NCI-H1694 treated with DMSO at 0.1 percent for 48 hours (cell line): Measurements from ENCODE around the gene STXBP5.
A peak's percentile ranks its signal among the peaks of the same experiment; 100 is the strongest.
"Not testable (repeated sequence)": the region's sequence is repeated elsewhere in the genome, so short reads cannot be mapped to it uniquely, and the experiment has no call there.

ENCODE experiments used
- DNase-seq: peaks from one replicate; lab custom pipeline; 2025; lab: John Stamatoyannopoulos, UW

Gene STXBP5

DNA sequence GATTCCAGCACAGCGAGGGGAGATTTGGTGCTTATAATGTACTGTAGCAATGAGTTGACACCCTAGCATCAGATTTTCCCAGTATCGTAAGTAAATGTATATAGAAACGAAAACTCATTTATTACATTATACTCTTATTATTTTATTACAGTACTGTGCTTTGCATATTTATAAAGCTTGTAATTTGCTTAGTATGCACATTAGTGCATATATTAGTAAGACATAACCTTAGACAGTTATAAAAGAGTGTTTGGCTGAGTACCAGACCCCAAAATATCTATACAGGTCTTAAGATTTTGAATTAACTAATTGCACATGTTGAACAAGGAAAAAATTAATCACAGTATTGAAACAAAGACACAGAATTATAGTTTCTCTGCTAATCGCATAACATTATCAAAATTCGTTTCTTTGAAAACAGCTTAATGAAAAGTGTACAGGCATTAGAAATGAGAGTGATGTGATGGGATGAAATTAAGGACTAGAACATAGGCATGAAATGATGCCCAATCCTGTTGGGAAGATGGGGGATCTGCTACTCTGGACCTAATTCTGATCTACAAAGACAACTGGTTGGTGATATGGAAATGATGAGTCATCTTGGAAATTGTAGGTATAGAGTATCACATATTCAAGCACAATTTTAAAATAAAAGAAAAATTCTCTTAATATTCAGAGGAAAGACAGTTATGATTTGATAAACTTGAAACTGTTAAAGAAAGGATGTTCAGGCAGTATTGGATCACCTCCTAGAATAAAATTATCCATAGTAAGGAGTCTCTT lies 42.8 kb downstream of the STXBP5 start:
- no peak for DNase-seq

DNA sequence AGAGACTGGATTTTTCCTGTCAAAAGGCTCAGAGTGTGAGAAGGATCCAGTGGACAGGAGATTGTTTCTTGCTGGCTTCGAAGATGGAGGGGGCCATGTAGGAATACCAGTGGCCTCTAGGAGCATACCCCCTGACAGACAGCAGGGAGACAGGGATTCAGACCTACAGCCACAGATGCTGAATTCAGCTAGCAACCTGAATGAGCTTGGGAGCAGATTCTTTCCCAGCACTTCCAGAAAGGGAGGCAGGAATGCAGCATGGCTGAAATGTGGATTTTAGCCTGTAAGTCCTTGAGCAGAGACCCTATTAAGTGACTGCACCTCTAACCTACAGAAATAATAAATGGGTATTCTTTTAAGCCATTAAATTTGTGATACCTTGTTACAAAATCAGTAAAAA lies 44.6 kb downstream of the STXBP5 start:
- DNase-seq = no peak

DNA sequence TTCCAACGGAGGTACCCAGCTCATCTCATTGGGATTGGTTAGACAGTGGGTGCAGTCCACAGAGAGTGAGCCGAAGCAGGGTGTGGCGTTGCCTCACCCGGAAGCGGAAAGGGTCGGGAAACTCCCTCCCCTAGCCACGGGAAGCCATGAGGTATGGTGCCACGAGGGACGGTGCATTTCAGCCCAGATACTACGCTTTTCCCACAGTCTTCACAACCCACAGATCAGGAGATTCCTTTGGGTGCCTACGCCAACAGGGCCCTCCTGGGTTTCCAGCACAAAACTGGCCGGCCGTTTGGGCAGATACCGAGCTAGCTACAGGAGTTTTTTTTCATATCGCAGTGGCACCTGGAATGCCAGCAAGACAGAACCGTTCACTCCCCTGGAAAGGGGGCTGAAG lies 46.9 kb downstream of the STXBP5 start:
- DNase-seq = no peak

DNA sequence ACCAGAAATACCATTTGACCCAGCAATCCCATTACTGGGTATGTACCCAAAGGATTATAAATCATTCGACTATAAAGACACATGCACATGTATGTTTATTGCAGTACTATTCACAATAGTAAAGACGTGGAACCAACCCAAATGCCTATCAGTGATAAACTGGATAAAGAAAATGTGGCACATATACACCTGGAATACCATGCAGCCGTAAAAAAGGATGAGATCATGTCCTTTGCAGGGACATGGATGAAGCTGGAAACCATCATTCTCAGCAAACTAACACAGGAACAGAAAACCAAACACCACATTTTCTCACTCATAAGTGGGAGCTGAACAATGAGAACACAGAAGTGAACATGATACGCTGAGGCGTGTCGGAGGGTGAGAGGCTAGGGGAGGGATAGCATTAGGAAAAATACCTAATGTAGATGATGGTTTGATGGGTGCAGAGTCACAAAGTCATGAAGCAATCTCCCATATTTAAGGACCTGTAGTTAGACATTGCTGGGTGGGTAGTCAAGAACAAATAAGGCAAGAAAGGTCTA lies 50.8 kb downstream of the STXBP5 start:
- not testable (repeated sequence) for DNase-seq

DNA sequence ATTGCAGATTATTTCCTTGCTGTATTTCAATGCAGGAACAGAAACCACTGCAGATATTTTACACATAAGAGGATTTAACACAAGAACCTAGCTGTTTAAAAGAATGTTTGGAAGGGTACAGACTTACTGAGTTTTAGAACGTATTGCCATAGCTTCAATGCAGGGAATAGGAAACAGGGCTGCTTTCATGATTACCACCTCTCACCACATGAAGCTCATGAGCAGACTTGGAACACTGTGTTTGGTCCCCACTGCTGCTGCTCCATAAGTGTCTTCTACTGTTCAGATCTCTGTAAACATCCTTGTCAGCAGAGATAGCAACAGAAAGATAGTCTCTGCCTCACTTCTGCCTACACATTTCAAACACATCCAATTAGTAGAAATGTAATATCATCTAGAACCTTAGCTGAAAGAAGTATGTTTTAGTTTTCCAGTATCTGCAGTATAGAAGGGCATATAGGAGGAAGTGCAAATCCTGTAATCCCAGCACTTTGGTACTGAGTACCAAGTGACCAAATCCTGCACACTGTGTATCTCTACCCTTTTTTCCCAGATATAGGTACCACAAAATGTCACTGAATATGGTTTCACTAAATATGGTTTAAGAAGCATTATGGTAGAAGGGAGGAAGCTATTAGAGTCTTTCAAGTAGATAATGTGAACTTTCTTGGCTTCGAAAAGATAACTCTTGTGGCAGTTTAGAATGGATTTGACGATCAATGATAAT lies 51.9 kb downstream of the STXBP5 start:
- DNase-seq = no peak

DNA sequence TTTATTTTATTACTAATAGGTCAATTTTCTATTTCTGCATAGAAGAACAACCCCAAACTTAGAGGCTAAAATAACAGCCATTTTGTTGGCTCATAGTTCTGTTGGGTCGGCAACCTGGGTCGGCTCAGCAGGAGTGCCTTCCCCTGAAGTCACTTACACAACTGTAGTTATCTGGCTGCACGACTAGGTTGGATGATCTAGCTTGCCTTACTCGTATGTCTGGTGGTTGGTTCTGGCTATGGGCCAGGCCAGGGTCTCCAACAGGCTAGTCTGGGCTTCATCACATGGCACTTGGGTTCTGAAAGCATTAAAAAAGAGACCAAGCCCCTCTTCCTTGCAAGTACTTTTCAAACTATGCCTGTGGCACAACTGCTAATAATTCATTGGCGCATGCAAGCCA lies 53.5 kb downstream of the STXBP5 start:
- no peak for DNase-seq

DNA sequence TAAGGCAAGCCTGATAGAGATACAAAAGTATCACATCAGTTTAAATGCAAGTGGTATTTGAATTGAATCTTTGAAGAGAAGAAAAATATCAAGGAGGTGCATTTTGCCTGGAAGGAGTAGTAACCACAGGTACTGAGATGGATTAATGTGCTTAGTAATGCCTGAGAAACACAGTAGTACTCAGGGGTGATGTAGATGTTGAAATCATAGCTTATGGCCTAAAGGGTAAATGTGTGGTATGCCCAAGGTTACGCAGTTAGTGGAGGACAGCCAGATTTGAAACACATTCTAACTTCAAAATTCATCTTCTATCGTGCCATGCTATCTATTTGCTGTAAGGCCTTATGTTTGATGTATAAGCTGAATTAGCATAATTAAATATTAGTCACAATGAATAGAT lies 55.9 kb downstream of the STXBP5 start:
- no peak for DNase-seq

DNA sequence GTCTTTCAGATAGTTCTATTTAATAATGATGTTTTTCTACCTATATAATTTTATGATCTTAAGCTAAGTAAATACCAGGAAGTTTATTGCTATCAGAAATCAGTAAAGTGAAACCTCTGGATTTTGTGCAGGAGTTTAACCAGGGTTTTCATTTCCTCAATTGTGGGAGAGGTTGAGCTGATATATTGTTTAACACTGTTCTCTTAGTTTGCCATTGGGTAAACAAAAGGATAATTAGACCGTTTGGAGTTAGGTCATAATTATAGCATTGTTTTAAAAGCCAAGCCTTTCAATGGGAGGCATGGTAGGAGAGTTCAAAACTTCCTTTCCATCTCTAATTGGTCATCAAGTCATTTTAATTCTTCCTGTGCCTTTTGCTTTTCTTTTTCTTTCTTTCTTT lies 58.7 kb downstream of the STXBP5 start:
- no peak for DNase-seq

DNA sequence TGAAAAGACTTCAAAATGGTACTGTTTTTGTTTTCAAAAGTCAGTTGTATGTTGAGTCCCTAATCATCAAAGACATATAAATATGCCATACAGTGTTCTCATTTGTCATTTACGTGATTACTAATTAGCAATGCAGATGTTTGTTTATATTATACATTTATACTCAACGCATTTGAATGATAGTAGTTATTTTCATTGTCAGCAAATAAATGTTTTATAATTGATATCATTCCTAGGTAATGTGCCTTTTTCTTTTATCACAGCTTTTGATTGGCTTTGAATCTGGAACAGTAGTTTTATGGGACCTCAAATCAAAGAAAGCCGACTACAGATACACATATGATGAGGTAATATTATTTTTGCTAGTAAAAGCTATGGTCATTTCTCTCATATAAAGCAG lies 62.6 kb downstream of the STXBP5 start:
- DNase-seq = no peak

DNA sequence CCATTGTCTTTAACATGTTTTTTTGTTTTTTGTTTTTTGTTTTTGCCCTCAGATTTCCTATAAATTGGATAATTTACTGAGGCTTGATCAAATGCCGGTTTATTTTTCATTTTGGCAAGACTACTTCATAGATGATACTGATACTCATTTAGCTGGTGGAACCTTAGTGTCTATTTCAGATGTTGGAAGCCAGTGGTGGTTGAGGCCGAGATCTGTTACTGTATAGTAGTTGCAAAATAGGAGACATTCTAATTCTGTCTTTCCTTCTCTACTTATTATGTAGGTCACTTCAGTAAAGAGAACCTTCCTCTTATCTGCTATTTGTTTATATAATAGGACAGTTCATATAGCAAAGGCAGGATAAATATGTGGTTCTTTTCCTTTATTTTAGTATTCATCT lies 63.4 kb downstream of the STXBP5 start:
- DNase-seq = no peak

DNA sequence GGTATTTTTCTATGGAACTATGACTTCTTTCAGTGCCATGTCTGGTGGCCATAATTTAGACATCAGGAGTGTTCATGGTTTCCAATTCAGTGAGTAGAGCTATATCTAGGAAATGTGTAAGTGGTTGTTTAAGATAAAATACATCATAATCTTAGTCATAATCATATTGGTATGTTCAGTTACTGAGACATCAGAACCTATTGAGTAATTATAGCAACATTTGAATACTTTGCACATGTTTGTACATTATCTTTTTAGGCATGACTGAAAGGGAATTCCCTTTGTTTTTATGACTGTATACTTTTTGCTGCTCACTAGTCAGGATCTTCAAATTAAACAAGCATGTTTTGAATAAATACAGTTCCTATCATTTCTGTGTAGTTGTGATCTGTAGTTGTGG lies 64.0 kb downstream of the STXBP5 start:
- no peak for DNase-seq

DNA sequence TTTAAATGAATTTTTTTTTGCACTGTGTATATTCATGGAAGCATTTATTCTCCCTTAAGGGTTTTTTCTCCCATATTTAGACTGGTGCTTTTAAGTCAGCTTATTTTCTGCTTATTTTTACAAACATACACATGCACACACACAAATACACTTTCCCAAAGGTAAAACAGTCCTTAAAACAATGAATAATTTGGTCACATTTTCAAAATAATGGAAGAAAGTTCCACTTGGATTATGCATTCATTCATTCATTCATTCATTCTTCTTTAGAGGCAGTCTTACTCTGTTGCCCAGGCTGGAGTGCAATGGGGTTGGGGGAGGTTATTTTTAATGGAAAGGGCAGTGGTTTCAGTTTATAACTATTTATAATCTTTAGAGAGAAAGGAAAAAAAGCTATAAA lies 69.8 kb downstream of the STXBP5 start:
- no peak for DNase-seq

DNA sequence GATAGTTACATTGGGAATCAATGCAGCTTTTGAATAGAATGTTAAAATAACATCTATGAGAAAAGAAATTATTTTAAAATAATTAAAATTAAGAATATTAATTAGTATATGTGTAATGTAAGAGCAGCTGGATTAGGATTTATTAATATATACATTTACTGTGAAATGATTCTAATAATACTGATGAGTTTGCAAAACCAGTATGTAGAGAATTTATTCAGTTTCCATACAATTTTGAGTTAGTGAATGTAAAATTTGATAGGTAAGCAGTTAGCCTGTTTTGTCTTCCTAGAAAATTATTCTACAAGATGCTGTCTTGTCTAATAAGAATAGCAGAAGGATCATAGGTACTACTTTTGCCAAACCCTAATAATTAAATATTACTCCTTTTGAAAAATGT lies 70.6 kb downstream of the STXBP5 start:
- DNase-seq = no peak

DNA sequence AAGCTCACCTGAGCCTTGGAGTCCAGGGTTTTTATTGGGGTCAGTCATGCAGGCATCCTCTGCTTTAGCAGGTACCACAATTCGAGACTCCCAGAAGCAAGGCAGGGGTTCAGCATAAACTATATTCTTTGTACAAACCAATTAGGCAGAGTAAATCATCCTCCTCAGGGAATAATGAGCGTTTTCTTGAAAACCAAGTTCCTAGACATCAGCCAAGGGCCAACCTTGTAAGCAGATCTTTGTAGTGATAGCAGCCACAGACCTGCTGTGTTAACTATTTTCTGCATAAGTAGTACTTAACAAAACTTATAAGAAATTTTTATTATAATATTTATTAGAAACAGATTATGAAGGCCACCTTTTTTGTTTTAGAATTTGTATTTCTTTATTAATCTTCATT lies 74.7 kb downstream of the STXBP5 start:
- no peak for DNase-seq

DNA sequence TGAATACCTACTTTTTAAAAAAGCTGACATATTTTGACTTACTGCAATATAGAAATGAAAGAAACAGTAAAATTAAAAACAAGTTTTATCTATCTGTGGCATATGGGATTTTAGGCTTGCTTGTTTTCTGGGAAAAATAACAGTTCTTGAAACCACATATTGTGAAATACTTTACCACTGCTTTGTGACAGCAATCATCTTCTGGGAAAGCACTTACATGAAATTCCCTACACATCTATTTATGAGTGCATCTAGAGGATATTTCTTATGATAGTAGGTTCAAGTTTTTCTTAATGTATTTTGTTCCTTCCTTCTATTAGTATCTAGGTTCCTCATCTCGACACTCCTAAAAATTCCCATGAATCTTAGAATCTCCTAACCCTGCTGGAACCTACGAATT lies 75.2 kb downstream of the STXBP5 start:
- DNase-seq = no peak

DNA sequence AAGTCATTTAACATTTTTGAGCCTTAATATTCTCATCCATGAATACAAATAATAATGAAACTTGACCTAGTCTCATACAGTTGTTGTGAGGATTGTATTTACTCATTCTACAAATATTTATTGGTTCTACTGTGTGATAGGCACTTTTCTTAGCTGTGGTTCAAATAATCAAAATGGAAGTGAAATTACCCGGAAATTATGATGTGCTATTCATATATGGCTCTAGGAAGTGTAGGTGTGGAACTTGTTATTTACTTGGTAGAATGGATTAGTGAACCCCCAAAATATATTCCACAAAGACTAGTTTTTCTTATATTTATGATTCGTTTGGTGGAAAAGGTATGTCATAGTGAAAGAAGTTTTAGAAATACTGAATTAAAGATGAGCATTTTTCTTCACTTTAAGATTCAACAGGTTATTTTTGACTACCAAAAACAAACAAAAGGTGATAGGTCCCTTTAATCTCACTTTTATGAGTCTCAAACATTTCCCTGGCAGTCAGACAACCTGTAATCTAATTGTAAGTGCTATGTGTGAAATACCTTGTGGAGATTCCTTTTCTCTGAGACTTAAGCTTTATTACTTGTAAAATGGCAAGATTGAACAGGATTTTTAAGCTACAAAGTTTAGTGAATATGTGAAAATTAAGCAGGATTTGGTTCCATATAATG lies 77.8 kb downstream of the STXBP5 start:
- no peak for DNase-seq

DNA sequence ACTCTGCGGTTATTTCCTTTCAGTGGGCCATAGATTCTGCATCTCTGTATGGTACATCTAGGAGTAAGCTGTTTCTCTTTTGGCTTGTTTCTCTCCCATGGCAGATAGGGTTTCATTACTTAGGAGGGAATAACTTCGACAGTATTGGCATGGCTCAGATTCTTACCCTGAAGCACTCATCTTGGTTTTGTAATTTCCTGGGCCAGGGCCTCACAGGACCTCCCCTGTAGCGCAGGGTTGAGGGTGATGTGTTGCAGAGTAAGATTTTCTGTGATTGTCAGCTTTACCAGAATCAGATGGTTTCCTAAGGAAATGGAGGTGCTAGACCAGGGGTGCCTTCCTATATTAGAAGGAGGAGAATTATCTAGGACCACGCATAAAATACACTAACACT lies 78.3 kb downstream of the STXBP5 start:
- DNase-seq = no peak

DNA sequence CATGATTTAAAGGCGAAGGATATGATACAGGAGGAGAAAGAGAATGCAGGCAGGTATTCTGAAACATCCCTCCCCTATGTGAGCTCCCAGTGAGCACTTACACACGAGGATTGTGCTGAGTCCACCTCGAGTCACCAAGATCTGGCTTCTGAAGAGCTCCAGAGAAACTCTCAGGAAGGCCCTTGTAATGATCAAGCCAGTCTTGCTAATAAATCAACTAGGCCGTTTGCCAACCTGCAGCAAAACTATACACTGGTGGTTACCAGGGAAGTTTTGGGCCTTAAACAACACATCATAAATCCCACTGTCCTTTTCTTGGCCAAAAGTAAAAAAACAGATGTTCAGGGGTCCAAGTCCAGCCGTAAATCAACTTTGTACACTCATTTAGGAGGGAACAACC lies 79.2 kb downstream of the STXBP5 start:
- DNase-seq = no peak

DNA sequence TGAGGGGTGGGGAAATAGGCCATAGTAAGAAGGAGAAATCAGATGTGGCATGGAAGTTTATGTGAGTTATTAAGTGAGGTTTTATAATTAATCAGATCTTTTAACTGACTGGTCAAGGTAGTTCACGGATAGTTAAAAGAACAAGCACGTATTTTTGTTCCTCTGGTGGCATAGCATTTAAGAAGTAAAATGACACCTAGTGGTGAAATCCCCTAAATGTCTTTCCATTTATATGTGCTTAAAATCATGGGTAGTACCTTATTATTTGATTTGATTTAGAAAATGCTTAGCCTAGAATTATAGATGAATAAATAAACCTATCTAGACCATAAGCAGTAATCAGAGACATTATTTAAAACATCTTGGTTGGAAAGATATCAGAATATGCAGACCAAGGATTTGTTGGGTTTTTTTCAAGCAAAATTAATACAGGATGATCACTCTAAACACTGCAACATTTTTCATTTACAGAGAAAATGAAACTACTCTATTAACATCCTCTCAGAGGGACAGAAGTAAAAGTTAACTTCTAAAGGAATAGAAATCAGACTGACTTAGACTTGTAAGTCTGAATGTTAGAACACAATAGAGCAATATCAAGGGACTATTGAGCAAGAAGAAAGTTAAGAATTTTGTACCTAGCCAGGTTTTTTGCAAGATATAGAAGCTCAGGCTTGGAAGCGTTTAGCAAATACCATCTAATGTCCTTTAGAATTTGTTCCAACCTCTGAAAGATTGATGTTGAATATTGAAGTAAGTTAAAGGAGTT lies 81.1 kb downstream of the STXBP5 start:
- DNase-seq = peak; percentile 27

DNA sequence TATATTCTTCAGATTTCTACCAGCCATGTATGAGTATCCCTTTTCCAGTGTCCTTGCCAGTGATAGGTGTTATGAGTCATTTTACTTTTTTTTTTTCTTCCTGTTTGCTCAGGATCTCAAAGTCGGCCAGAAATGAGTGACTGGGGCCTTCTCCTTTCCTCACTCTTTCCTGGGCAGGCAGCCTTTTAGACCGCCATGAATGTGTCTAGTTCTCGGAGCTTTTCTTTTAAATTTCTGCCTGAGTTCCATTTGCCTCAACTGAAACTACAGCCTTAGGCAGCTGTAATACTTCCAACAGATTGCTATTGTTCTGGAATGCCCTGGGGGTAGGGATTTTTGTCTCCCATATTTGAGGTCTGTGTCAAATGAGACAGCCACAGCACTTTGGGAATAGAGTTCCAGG lies 83.7 kb downstream of the STXBP5 start:
- DNase-seq = no peak

DNA sequence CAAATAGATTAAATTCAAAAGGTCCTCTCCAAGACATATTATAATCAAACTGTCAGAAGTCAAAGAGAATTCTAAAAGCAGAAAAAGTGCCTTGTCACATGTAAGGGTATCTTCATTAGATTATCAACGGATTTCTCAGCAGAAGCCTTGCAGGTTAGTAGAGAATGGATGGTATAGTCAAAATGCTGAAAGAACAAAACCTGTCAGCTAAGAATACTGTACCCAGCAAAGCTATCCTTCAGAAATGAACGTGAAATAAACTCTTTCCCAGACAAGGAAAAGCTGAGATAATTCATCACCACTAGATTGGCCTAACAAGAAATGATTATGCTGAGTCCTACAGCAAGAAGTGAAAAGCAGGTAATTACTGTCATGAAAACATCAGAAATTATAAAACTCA lies 92.9 kb downstream of the STXBP5 start:
- DNase-seq = no peak

DNA sequence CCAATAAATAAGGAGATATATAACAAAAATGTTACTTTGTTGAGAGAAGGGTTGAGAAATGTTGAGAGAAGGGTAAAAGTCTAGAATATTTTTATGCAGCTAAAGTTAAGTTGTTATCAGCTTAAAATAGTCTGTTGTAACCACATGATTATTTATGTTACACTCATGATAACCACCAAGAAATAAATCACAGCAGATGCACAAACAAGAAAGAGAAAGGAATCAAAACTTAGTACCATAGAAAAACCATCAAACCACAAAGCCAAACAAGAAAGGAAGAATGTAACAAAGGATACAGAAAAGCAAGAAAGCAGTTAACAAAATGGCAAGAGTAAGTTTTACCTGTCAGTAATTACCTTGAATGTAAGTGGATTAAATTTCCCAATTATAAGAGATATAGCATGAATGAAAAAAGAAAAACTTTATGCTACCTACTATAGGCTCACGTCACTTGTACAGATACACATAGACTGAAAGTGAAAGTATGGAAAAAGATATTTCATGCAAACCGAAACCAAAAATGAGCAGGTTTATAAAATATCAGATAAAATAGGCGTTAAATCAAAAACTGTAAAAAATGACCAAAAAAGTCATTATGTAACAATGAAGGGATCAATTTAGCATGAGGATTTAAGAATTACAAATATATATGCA lies 93.6 kb downstream of the STXBP5 start:
- no peak for DNase-seq
